22Rv1 (cell line): ENCODE measurements around the gene TBC1D5.

Experiments
- ZFX ChIP-seq: fragments of 450-650 bp; IDR thresholded peaks from 2 replicates; pipeline ENCODE4 v1.6.1; 2017; ENCODE audit warnings: antibody characterized with exemption, borderline replicate concordance
- TF ChIP-seq, protein P1 (sequence below): fragments of 450-650 bp; IDR thresholded peaks from 2 replicates; pipeline ENCODE4 v1.5.1; 2017; ENCODE audit warnings: mild to moderate bottlenecking

DNA sequence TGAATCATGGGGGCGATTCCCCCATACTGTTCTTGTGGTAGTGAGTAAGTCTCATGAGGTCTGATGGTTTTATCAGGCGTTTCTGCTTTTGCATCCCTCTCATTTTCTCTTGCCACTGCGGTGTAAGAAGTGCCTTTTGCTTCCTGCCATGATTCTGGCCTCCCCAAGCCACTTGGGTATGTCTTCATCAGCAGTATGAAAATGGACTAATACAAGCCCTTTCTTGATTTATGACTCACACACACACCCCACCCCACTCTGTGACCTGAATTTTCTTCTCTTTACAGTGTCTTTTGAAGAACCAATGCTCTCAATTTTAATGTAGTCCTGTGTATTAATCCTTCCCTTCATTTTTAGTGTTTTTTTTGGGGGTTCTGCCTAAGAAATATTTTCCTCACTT is 612.9 kb downstream of the TBC1D5 start:
- TF ChIP-seq, protein P1, sequence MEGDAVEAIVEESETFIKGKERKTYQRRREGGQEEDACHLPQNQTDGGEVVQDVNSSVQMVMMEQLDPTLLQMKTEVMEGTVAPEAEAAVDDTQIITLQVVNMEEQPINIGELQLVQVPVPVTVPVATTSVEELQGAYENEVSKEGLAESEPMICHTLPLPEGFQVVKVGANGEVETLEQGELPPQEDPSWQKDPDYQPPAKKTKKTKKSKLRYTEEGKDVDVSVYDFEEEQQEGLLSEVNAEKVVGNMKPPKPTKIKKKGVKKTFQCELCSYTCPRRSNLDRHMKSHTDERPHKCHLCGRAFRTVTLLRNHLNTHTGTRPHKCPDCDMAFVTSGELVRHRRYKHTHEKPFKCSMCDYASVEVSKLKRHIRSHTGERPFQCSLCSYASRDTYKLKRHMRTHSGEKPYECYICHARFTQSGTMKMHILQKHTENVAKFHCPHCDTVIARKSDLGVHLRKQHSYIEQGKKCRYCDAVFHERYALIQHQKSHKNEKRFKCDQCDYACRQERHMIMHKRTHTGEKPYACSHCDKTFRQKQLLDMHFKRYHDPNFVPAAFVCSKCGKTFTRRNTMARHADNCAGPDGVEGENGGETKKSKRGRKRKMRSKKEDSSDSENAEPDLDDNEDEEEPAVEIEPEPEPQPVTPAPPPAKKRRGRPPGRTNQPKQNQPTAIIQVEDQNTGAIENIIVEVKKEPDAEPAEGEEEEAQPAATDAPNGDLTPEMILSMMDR = no peak
- TF ChIP-seq ZFX = no peak
